RWPE2 (cell line): ENCODE results near the gene NALCN.

Experiments
- ATAC-seq: fragments of 200-7000 bp; cut with Tn5 transposase; 3 replicates; pipeline ENCODE4 v1.9.1; 2021; ENCODE audit warnings: low read depth
- DNase-seq: peaks from one replicate; pipeline ENCODE4 v3.0.0-alpha.2; 2020; ENCODE audit warnings: low spot score
- H3K27ac ChIP-seq: fragments of 450-650 bp; 2 replicates; pipeline ENCODE4 v1.5.1; 2017; ENCODE audit warnings: mild to moderate bottlenecking; ENCODE audit not compliant: poor library complexity, severe bottlenecking
- H3K27me3 ChIP-seq: fragments of 250-450 bp; sonication (Bioruptor Pico); 2 replicates; pipeline ENCODE4 v1.5.1; 2021; ENCODE audit warnings: mild to moderate bottlenecking, moderate library complexity; ENCODE audit not compliant: insufficient read depth, poor library complexity, severe bottlenecking
- H3K36me3 ChIP-seq: fragments of 250-450 bp; sonication (Bioruptor Pico); 2 replicates; pipeline ENCODE4 v1.5.1; 2020; ENCODE audit warnings: low read depth, mild to moderate bottlenecking, moderate library complexity
- H3K4me1 ChIP-seq: fragments of 250-450 bp; sonication (Bioruptor Pico); 2 replicates; pipeline ENCODE4 v1.5.1; 2021; ENCODE audit warnings: mild to moderate bottlenecking, moderate library complexity; ENCODE audit not compliant: insufficient read depth, poor library complexity, severe bottlenecking
- H3K4me3 ChIP-seq: fragments of 250-450 bp; sonication (Bioruptor Pico); 2 replicates; pipeline ENCODE4 v1.5.1; 2021; ENCODE audit warnings: mild to moderate bottlenecking, moderate library complexity; ENCODE audit not compliant: severe bottlenecking
- H3K9me3 ChIP-seq: fragments of 250-450 bp; sonication (Bioruptor Pico); 2 replicates; pipeline ENCODE4 v1.5.1; 2021; ENCODE audit warnings: mild to moderate bottlenecking, moderate library complexity; ENCODE audit not compliant: severe bottlenecking
- CTCF ChIP-seq: fragments of 450-650 bp; IDR thresholded peaks from one replicate; pipeline ENCODE4 v1.5.1; 2017; ENCODE audit warnings: mild to moderate bottlenecking, moderate library complexity; ENCODE audit not compliant: poor library complexity, severe bottlenecking

Gene NALCN

GRCh38 chr13:101397742-101398141 is 18.6 kb downstream of the NALCN start:
- Histone ChIP-seq H3K4me1 (peaks cover 36% of the 10 kb centered on the region), H3K27me3 (no peaks in the 10 kb centered on the region), H3K27ac (peak overlapping the region; percentile 83), H3K4me3 (no peak overlapping the region), H3K36me3 (no peaks in the 10 kb centered on the region; the same call in 1 of the 2 replicates), H3K9me3 (no peaks in the 10 kb centered on the region)
- no peak for TF ChIP-seq CTCF
- DNase-seq, result peak; percentile 75
- ATAC-seq, result peak; percentile 96

- peaks cover 44% of the 10 kb centered on the region for H3K4me1 ChIP-seq
- no peaks in the 10 kb centered on the region for H3K27me3 ChIP-seq
- no peak overlapping the region for H3K27ac ChIP-seq
- ATAC-seq (no peak), DNase-seq (no peak)
- TF ChIP-seq CTCF, result no peak
- no peak overlapping the region for H3K4me3 ChIP-seq
- H3K9me3 ChIP-seq, result no peaks in the 10 kb centered on the region
- peaks cover 3% of the 10 kb centered on the region; the same call in 1 of the 2 replicates for H3K36me3 ChIP-seq
Measured at GRCh38 chr13:101394605-101395004, 21.7 kb downstream of the NALCN start.

- no peak overlapping the region for H3K4me3 ChIP-seq
- no peak for TF ChIP-seq CTCF
- DNase-seq, result no peak
- H3K36me3 ChIP-seq, result peaks cover 3% of the 10 kb centered on the region; the same call in 1 of the 2 replicates
- H3K4me1 ChIP-seq, result peaks cover 30% of the 10 kb centered on the region
- ATAC-seq, result no peak
- H3K27me3 ChIP-seq, result no peaks in the 10 kb centered on the region
- H3K27ac ChIP-seq, result peak overlapping the region; percentile 36
- H3K9me3 ChIP-seq, result no peaks in the 10 kb centered on the region
Measured at GRCh38 chr13:101393140-101393539, 23.2 kb downstream of the NALCN start.

GRCh38 chr13:101390461-101390860 is 25.8 kb downstream of the NALCN start:
- no peaks in the 10 kb centered on the region for H3K9me3 ChIP-seq
- H3K27ac ChIP-seq, result no peak overlapping the region
- H3K27me3 ChIP-seq, result no peaks in the 10 kb centered on the region
- peaks cover 3% of the 10 kb centered on the region; the same call in 1 of the 2 replicates for H3K36me3 ChIP-seq
- no peak overlapping the region for H3K4me3 ChIP-seq
- DNase-seq (no peak), ATAC-seq (no peak)
- H3K4me1 ChIP-seq, result peaks cover 19% of the 10 kb centered on the region
- no peak for TF ChIP-seq CTCF

- no peak overlapping the region for H3K4me3 ChIP-seq
- ATAC-seq, result no peak
- no peak for TF ChIP-seq CTCF
- H3K36me3 ChIP-seq, result no peaks in the 10 kb centered on the region
- H3K27ac ChIP-seq, result no peak overlapping the region
- no peaks in the 10 kb centered on the region for H3K9me3 ChIP-seq
- no peaks in the 10 kb centered on the region for H3K27me3 ChIP-seq
- no peak for DNase-seq
- no peaks in the 10 kb centered on the region for H3K4me1 ChIP-seq
Measured at GRCh38 chr13:101384929-101385328, 31.4 kb downstream of the NALCN start.
